K562 (cell line): Measurements from ENCODE around the gene IRX6. TPM values are rescaled to one million over a fixed set of nuclear protein-coding genes. Genes with fewer than 3 reads are reported as not detected.
A peak's percentile ranks its signal among the peaks of the same experiment; 100 is the strongest.

ENCODE experiments used
- ADNP ChIP-seq: fragments of 200-800 bp; sonication (Bioruptor generic); IDR thresholded peaks from 2 replicates; pipeline ENCODE4 v1.6.1; 2016; ENCODE audit warnings: missing genetic modification characterization, missing compliant biosample characterization
- ATF4 ChIP-seq: fragments of 450-650 bp; formaldehyde crosslinking; IDR thresholded peaks from 2 replicates; pipeline ENCODE4 v1.4.0; 2022; ENCODE audit warnings: mild to moderate bottlenecking, moderate library complexity
- DNMT1 ChIP-seq: fragments of 450-650 bp; IDR thresholded peaks from 2 replicates; pipeline ENCODE4 v1.6.1; 2016; ENCODE audit warnings: antibody characterized with exemption, mild to moderate bottlenecking
- EHMT2 ChIP-seq: fragments of 450-650 bp; IDR thresholded peaks from 2 replicates; pipeline ENCODE4 v1.6.1; 2018; ENCODE audit warnings: antibody characterized with exemption
- ELF1 ChIP-seq: fragments of 200-800 bp; sonication (Bioruptor generic); IDR thresholded peaks from 2 replicates; pipeline ENCODE4 v1.6.1; 2016; ENCODE audit warnings: missing genetic modification characterization, missing compliant biosample characterization
- ETS2 ChIP-seq: IDR thresholded peaks from 2 replicates; pipeline ENCODE4 v1.6.1; 2016; ENCODE audit warnings: borderline replicate concordance, missing genetic modification characterization, mild to moderate bottlenecking, moderate library complexity, missing compliant biosample characterization; ENCODE audit not compliant: poor library complexity, severe bottlenecking
- FOXP1 ChIP-seq: sonication (generic); formaldehyde crosslinking; IDR thresholded peaks from 2 replicates; pipeline ENCODE4 v1.8.0; 2022; ENCODE audit warnings: mild to moderate bottlenecking, missing genetic modification reagents
- IRF2 ChIP-seq: sonication (generic); formaldehyde crosslinking; IDR thresholded peaks from 2 replicates; pipeline ENCODE4 v1.8.1; 2022; ENCODE audit warnings: mild to moderate bottlenecking, missing genetic modification reagents
- JUNB ChIP-seq: fragments of 450-650 bp; formaldehyde crosslinking; conservative IDR thresholded peaks from 2 replicates; pipeline ENCODE4 v1.4.0; 2020; ENCODE audit warnings: mild to moderate bottlenecking
- MGA ChIP-seq: fragments of 450-650 bp; IDR thresholded peaks from 2 replicates; pipeline ENCODE4 v1.6.1; 2016; ENCODE audit warnings: mild to moderate bottlenecking, moderate library complexity
- NFE2L1 ChIP-seq: fragments of 450-650 bp; IDR thresholded peaks from 2 replicates; pipeline ENCODE4 v1.6.1; 2016; ENCODE audit warnings: missing genetic modification characterization, low read depth, mild to moderate bottlenecking, missing compliant biosample characterization, moderate library complexity, borderline replicate concordance
- TAF1 ChIP-seq: IDR thresholded peaks from 2 replicates; pipeline ENCODE4 v1.6.1; 2011; ENCODE audit warnings: mild to moderate bottlenecking, low read length, moderate library complexity; ENCODE audit not compliant: insufficient read depth, control insufficient read depth, severe bottlenecking; ENCODE audit errors: extremely low read depth
- THAP7 ChIP-seq: fragments of 250-450 bp; sonication (Bioruptor Pico); IDR thresholded peaks from 2 replicates; pipeline ENCODE4 v1.5.0; 2021
- U2AF2 ChIP-seq: fragments of 200-400 bp; formaldehyde crosslinking; optimal IDR thresholded peaks from 2 replicates; pipeline ENCODE3; 2017; ENCODE audit warnings: low read depth, mild to moderate bottlenecking, low read length
- ZNF551 ChIP-seq: fragments of 250-450 bp; sonication (Bioruptor Pico); IDR thresholded peaks from 2 replicates; pipeline ENCODE4 v1.5.0; 2021; ENCODE audit warnings: mild to moderate bottlenecking, moderate library complexity
- ZNF785 ChIP-seq: fragments of 250-450 bp; sonication (Bioruptor Pico); IDR thresholded peaks from 2 replicates; pipeline ENCODE4 v1.4.0; 2020; ENCODE audit warnings: mild to moderate bottlenecking
- polyA plus RNA-seq, 8 experiments: library from polyadenylated mRNA; depleted of rRNA in 4 of 8; stranded (reverse) in 5 of 8; unstranded in 3 of 8; fragments of >200 nt; fragmentation: Nextera tagmentation in 2 of 8; fragmentation: Illumina TruSeq in 1 of 8; extraction: Ambion mirVana in 2 of 8; extraction: Trizol in 1 of 8; gene quantifications; 2 replicates each; pipeline versions ENCODE4 v1.2.1 to v1.2.3, GENCODE V29; 2011 to 2014; ENCODE audit warnings: inconsistent platforms in 1 of 8, missing spikeins in 1 of 8
- total RNA-seq, 7 experiments: library from RNA; depleted of rRNA in 6 of 7; stranded (reverse); fragments of >200 nt in 6 of 7; fragmentation: Illumina TruSeq in 2 of 7; extraction: Trizol in 2 of 7; gene quantifications; 2 replicates each; pipeline versions ENCODE4 v1.2.1 to v1.2.3, GENCODE V29; 2011 to 2021; ENCODE audit warnings: low replicate concordance in 1 of 7

The IRX6 gene
- total and polyA plus RNA-seq, 9 of the 15 experiments (the other 6 are each of a cell fraction or from before 2014, with no cell fraction given), result 0.07 to 0.29 (median 0.14) TPM; not detected in 4

GRCh38 chr16:55376567-55377167 is 52.7 kb downstream of the IRX6 start (continued):
- TF ChIP-seq MGA (peak; percentile 89), FOXP1 (CRISPR knock-in tag) (no peak), ETS2 (no peak), IRF2 (CRISPR knock-in tag) (no peak), JUNB (CRISPR knock-in tag) (no peak), ATF4 (peak; percentile 63; the same call in 1 of the 2 replicates), THAP7 (no peak), NFE2L1 (no peak), EHMT2 (no peak), ADNP (no peak), U2AF2 (no peak), ZNF785 (CRISPR knock-in tag) (no peak), TAF1 (no peak), ELF1 (no peak), ZNF551 (CRISPR knock-in tag) (no peak), DNMT1 (no peak)
